Neutrophil (primary cell): ENCODE measurements around the gene CPHXL2.
A peak's percentile ranks its signal among the peaks of the same experiment; 100 is the strongest.

Experiments
- H3K27ac ChIP-seq: fragments of 200-600 bp; sonication (generic); 2 replicates; pipeline ENCODE4 v1.5.1; 2016; ENCODE audit warnings: mild to moderate bottlenecking, moderate library complexity
- H3K27me3 ChIP-seq: fragments of 200-600 bp; sonication (generic); 2 replicates; pipeline ENCODE4 v1.6.0; 2016; ENCODE audit warnings: mild to moderate bottlenecking
- H3K36me3 ChIP-seq: fragments of 200-600 bp; sonication (generic); 2 replicates; pipeline ENCODE4 v1.5.1; 2017
- H3K4me1 ChIP-seq, 2 experiments: fragments of 200-600 bp in 1 of 2; sonication (generic) in 1 of 2; 1 replicate in 1 of 2; 2 replicates in 1 of 2; pipeline versions ENCODE4 v1.5.1 to v1.6.1; 2013 to 2016; ENCODE audit warnings: low read depth in 1 of 2, low read length in 1 of 2, mild to moderate bottlenecking in 1 of 2, moderate library complexity in 1 of 2; ENCODE audit not compliant: control insufficient read depth in 1 of 2, insufficient read depth in 1 of 2
- H3K4me3 ChIP-seq, 2 experiments: fragments of 200-600 bp in 1 of 2; sonication (generic) in 1 of 2; 1 replicate in 1 of 2; 2 replicates in 1 of 2; pipeline ENCODE4 v1.5.1; 2013 to 2016; ENCODE audit warnings: low read depth in 1 of 2, low read length in 1 of 2, mild to moderate bottlenecking in 1 of 2, moderate library complexity in 1 of 2
- H3K9me3 ChIP-seq: fragments of 200-600 bp; sonication (generic); 2 replicates; pipeline ENCODE4 v1.5.1; 2016
- CTCF ChIP-seq: fragments of 200-600 bp; sonication (generic); IDR thresholded peaks from 2 replicates; pipeline ENCODE4 v1.5.1; 2016; ENCODE audit warnings: antibody characterized with exemption

Gene CPHXL2

DNA sequence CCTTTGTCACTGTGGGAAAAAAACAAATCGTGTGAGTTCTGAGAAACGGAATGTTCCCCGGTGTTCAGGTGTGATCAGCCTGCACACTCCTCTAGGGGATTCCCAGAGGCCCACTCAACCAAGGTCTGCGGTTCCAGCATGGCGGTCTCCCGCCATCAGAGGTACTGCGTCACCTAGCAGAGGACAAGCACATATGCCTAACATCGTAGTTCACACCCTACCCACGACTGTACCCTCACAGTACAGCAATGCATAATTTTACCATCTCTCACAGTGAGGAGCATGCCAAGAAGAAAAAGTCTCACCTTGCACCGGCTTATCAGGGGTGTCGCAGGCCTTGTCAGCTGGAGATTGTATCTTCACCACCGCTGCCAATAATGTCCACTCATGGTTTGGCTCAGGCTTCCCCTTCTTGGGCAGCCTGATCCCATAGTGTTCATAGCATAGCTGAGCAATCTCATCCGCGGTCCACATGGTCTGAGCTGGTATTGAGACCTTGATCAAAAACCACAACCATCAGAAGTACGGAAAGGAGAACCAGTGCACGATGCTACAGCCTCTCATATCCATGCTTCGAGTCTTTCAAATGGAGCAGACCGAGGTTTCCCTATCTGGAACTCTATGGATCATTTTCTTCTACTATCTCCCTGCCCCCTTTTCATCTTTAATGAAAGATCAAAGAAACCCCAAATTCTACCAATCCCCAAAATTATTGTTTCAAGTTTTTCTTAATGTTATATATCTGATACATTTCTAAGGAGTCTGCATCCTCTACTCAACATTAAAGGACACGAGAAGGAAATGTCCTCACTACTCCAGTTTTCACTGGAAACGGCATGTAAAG lies 56.3 kb downstream of the CPHXL2 start:
- Histone ChIP-seq H3K4me1 (peaks cover 21 to 36% of the 10 kb centered on the region in 2 experiments), H3K9me3 (no peaks in the 10 kb centered on the region), H3K27me3 (no peaks in the 10 kb centered on the region), H3K4me3 (no peak overlapping the region), H3K36me3 (peaks cover 30% of the 10 kb centered on the region), H3K27ac (peak overlapping the region; percentile 40)
- TF ChIP-seq CTCF: no peak

- peaks cover 21 to 36% of the 10 kb centered on the region in 2 experiments for H3K4me1 ChIP-seq
- H3K36me3 ChIP-seq: peaks cover 42% of the 10 kb centered on the region
- no peak overlapping the region for H3K4me3 ChIP-seq
- no peaks in the 10 kb centered on the region for H3K27me3 ChIP-seq
- TF ChIP-seq CTCF: no peak
- H3K27ac ChIP-seq: no peak overlapping the region
- no peaks in the 10 kb centered on the region for H3K9me3 ChIP-seq
Measured at GRCh38 chr16:75618780-75619179, 58.0 kb downstream of the CPHXL2 start.

DNA sequence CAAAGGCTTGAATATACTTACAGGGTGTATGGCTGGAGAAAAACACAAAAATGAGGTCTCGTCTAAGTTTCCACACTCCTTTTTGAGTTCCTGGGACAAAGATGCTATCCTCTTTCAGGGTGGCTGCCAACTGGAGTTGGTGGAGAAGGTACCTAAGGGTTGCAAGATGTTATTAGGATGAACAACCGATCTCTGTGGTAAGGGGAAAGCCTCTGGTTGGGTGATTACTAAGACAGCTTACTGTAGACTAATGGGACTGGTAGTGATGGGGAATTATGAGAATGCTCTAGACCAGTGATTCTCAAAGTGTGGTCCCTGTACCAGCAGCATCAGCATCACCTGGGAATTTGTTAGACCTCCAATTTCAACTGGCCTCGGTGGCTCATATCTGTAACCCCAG lies 59.7 kb downstream of the CPHXL2 start:
- no peaks in the 10 kb centered on the region for H3K27me3 ChIP-seq
- no peak overlapping the region for H3K27ac ChIP-seq
- peaks cover 14 to 25% of the 10 kb centered on the region in 2 experiments for H3K4me1 ChIP-seq
- H3K9me3 ChIP-seq: no peaks in the 10 kb centered on the region
- H3K36me3 ChIP-seq: peaks cover 59% of the 10 kb centered on the region
- no peak for TF ChIP-seq CTCF
- H3K4me3 ChIP-seq: no peak overlapping the region

DNA sequence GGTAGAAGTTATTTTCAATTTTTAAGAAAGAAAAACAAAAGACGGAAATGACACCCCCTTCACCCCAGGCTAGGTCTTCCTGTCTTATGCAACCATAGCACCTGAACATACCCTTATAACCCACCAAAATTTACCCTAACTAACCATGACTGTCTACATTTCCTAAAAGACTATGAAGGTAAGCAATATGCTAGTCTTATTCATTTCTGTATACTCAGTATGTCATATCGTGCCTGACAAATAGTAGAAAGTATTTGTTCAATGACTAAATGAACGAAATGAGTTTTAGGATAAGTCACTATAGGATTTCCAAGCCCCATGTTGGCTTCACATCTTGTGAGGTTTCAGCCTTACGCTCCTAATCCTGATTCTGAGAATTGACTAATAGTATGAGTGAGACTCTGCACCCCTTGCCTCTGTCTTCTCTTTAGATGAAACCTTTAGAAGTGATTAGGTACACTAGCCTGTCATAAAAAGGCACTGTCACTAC lies 60.2 kb downstream of the CPHXL2 start:
- Histone ChIP-seq H3K4me1 (peaks cover 8 to 19% of the 10 kb centered on the region in 2 experiments), H3K36me3 (peaks cover 64% of the 10 kb centered on the region), H3K27me3 (no peaks in the 10 kb centered on the region), H3K4me3 (no peak overlapping the region), H3K27ac (no peak overlapping the region), H3K9me3 (no peaks in the 10 kb centered on the region)
- no peak for TF ChIP-seq CTCF

- H3K9me3 ChIP-seq: no peaks in the 10 kb centered on the region
- H3K4me3 ChIP-seq: no peak overlapping the region
- peaks cover 74% of the 10 kb centered on the region for H3K36me3 ChIP-seq
- H3K27me3 ChIP-seq: no peaks in the 10 kb centered on the region
- TF ChIP-seq CTCF: no peak
- peaks cover 7 to 9% of the 10 kb centered on the region in 2 experiments for H3K4me1 ChIP-seq
- H3K27ac ChIP-seq: no peak overlapping the region
Measured at GRCh38 chr16:75615619-75616018, 61.2 kb downstream of the CPHXL2 start.
